Panc1 (cell line): ENCODE results near the gene RPS6KB2.

Experiments used
- CTCF ChIP-seq: fragments of 450-650 bp; IDR thresholded peaks from 2 replicates; pipeline ENCODE4 v1.5.1; 2017; ENCODE audit warnings: mild to moderate bottlenecking
- POLR2AphosphoS5 ChIP-seq: IDR thresholded peaks from 2 replicates; pipeline ENCODE4 v1.6.1; 2012; ENCODE audit warnings: mild to moderate bottlenecking, low read depth, low read length, moderate library complexity
- REST ChIP-seq, 2 experiments: IDR thresholded peaks; 2 replicates each; pipeline ENCODE4 v1.6.1; 2011 to 2012; ENCODE audit warnings: low read depth in 2 of 2, control low read depth in 1 of 2, low read length in 1 of 2, mild to moderate bottlenecking in 1 of 2, moderate library complexity in 1 of 2; ENCODE audit not compliant: insufficient read depth in 1 of 2
- SIN3A ChIP-seq: IDR thresholded peaks from 2 replicates; pipeline ENCODE4 v1.6.1; 2012; ENCODE audit warnings: low read depth, mild to moderate bottlenecking, low read length, moderate library complexity, borderline replicate concordance; ENCODE audit not compliant: insufficient read depth
- TCF7L2 ChIP-seq: IDR thresholded peaks from 2 replicates; pipeline ENCODE4 v1.6.1; 2011; ENCODE audit warnings: mild to moderate bottlenecking, low read depth, low read length, inconsistent platforms

GRCh38 chr11:67432655-67433349, 4.5 kb downstream of the RPS6KB2 start:
- TF ChIP-seq REST (IDR thresholded peaks at IDR 0.05; ENCODE audit: insufficient read depth in 1 of 2, low read depth in 2 of 2, low read length in 1 of 2) (no peak), CTCF (no peak), POLR2AphosphoS5 (no peak), SIN3A (no peak), TCF7L2 (no peak)
